SK-N-MC (cell line): Measurements from ENCODE around the gene BEGAIN.

Source experiments
- EZH2 ChIP-seq: fragments of 200-600 bp; sonication (generic); IDR thresholded peaks from one replicate; pipeline ENCODE4 v1.6.1; 2017; ENCODE audit warnings: antibody characterized with exemption
- POLR2AphosphoS5 ChIP-seq: IDR thresholded peaks from 2 replicates; pipeline ENCODE4 v1.6.1; 2012; ENCODE audit warnings: mild to moderate bottlenecking, low read depth, low read length, borderline replicate concordance

GRCh38 chr14:100540141-100540925, 46.9 kb downstream of the BEGAIN start:
- TF ChIP-seq EZH2 (no peak), POLR2AphosphoS5 (no peak)
